Fibroblast of skin of right quadriceps (primary cell): ENCODE data around the gene ATP1B4.
A peak's percentile ranks its signal among the peaks of the same experiment; 100 is the strongest.
"Not testable (repeated sequence)": the region's sequence is repeated elsewhere in the genome, so short reads cannot be mapped to it uniquely, and the experiment has no call there.

ENCODE experiments used
- DNase-seq: peaks from one replicate; pipeline ENCODE4 v3.0.0-alpha.2; 2013

ATP1B4 gene

DNA sequence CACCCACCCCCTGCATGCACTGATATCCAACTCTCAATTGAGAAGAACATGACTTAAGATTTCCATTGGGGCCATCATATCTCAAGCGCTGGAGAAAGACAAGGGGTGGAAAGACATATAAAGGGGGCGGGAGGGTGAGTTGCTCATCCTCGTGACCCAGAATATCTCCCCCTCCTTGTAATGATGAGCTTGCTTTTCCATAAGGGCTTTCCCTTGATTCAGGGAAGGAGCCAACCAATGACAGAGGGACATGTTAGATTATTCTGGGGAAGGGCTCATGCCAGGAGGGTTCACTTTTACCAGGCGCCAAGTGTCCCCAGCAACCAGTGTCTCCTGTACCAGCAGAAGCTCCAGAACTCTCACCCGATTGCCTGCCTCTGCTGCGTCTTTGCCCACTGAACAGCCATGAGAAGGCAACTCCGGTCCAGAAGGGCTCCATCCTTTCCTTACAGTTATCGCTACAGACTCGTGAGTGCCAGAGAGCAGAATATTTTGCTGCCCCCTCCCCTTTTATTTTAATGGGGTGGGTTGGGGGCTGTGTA lies at the start of gene ATP1B4:
Gene ATP1B4 (plus strand): TSS at position 326 of the 542 bp plus-strand sequence. CDS start 80 bp downstream, at position 406.
- no peak for DNase-seq

DNA sequence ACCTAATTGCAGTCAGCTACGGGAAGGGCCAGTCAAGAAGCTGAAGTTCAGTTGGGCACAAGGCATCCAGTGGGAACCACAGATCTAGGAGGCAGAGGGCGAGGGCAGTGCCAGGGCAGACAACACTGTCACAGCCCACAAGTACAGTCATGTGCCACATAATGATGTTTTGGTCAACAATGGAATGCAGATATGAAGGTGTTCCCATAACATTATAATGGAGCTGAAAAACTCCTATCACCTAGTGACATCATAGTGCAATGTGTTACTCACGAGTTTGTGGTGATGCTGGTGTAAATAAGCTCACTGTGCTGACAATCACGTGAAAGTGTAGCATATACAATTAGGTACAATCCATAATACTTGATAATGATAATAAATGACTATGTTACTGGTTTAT lies 46.1 kb upstream of the ATP1B4 start:
- no peak for DNase-seq

DNA sequence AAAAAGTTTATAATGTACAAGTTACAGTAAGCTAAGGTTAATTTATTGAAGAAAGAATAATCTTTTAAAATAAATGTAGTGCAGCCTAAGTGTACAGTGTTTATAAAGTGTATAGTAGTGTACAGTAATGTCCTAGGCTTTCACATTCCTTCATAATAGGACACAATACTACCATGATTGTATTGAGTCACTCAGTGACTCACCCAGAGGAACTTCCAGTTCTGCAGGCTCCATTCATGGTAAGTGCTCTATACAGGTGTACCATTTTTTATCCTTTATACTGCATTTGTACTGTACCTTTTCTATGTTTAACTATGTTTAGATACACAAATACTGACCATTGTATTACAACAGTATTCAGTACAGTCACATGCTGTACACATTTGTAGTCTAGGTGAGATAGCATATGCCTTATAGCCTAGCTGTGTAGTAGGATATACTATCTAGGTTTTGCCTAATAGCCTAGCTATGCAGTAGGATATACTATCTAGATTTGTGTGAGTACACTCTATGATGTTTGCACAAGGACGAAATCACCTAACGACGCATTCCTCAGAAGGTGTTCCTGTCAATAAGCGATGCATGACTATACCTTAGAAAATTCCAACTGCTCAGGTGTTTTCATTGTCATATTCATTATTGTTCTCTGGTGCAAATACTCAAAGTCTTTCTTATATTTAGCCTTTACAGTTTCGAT lies 45.2 kb upstream of the ATP1B4 start:
- peak; percentile 14 for DNase-seq

GRCh38 chrX:120318411-120318810 lies 43.5 kb upstream of the ATP1B4 start:
- no peak for DNase-seq

GRCh38 chrX:120321520-120322281 lies 40.2 kb upstream of the ATP1B4 start:
- DNase-seq, result no peak

DNA sequence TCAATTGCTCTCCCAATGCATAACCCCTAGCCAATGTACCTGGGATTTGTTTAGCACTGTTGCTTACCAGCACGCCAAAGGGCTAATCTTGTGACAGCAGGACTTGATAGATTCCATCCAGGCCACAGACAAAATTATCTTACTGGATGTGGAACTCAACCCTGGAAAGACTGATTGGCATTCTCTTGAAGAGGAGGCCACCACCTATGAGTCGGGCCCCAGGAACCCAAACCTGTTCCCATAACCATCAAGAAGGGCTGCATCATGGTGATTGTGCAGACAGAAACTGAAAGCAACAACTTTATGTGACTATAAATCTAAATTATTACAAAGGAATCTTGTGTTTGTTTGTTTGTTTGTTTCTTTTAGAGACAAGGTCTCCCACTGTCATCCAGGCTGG lies 30.8 kb upstream of the ATP1B4 start:
- DNase-seq, result no peak

DNA sequence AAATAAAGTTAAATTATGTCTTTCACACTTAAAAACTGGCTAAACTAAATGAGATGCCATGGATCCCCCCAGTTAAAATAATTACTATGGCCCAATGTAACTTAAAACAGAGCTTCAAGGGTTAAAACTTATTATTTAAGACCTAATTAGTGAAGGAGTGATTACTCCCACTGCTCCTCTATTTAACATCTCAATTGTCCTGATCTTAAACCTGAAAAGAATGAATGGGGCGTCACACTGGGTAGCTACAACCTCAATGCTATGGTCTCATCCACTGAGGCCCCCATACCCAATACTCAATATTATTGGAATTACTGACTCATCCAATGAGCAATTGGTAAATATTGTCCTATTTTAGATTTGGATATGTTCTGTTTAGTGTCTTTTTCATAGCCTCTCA lies 29.5 kb upstream of the ATP1B4 start:
- DNase-seq, result no peak

GRCh38 chrX:120334151-120334550 lies 27.7 kb upstream of the ATP1B4 start:
- DNase-seq, result no peak

DNA sequence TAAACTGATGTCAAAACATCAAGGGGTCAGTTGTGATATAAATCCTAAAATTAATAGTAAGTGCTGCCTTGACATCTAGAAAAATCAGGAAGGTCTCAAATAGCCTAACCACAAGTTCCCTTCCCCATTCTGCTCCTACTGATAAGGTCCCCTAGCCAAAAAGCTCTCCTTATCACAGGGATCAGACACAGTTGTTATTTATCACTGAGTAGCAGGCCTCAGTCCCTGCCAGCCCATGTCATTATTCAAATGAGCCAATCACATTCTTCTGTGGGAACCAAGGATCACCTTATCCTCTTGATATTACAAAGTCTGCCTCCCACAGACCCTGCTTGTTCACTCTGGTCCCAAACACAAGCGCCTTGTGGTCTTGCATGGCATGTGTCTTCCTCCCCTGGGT lies 27.3 kb upstream of the ATP1B4 start:
- DNase-seq, result no peak

GRCh38 chrX:120335289-120335688 lies 26.6 kb upstream of the ATP1B4 start:
- DNase-seq, result no peak

DNA sequence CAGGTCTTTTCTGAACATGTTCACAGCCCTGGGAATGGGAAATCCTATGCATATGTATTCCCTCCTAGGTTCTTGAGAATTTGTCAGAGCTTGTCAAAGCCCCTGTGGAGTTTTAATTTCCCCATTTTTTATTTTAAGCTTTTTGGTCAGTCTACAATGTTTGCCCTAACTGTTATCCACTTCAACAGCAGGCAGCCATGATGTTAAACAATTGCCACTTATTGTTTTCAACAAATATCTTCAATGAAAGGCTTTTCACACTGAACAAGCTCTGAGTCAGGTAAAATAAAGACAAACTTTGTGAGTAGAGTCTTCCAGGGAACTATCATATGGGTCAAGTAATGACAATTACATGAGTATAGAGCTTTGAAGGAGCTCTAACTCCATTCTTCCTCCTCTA lies 25.0 kb upstream of the ATP1B4 start:
- DNase-seq, result no peak

GRCh38 chrX:120344566-120344965 lies 17.3 kb upstream of the ATP1B4 start:
- not testable (repeated sequence) for DNase-seq

GRCh38 chrX:120350450-120351138 lies 11.3 kb upstream of the ATP1B4 start:
- no peak for DNase-seq

DNA sequence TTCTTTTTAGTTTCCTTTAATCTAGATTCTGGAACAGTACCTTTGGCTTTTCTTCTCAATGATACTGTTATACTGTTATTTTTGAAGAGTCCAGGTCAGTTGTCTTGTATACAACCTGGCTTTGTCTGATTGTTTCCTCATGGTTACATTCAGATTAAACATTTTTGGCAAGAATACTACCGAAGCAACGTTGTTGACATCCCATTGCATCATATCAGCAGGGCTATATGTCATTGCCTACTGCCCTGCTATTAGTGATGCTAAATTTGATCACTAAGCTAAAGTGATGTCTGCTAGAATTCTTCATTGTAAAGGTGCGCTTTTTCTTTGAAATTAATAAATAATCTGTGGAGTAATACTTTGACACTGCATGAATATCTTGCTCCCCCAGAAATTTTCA lies 5.8 kb upstream of the ATP1B4 start:
- no peak for DNase-seq

- DNase-seq, result no peak
Measured at GRCh38 chrX:120357186-120357585, 4.7 kb upstream of the ATP1B4 start.

DNA sequence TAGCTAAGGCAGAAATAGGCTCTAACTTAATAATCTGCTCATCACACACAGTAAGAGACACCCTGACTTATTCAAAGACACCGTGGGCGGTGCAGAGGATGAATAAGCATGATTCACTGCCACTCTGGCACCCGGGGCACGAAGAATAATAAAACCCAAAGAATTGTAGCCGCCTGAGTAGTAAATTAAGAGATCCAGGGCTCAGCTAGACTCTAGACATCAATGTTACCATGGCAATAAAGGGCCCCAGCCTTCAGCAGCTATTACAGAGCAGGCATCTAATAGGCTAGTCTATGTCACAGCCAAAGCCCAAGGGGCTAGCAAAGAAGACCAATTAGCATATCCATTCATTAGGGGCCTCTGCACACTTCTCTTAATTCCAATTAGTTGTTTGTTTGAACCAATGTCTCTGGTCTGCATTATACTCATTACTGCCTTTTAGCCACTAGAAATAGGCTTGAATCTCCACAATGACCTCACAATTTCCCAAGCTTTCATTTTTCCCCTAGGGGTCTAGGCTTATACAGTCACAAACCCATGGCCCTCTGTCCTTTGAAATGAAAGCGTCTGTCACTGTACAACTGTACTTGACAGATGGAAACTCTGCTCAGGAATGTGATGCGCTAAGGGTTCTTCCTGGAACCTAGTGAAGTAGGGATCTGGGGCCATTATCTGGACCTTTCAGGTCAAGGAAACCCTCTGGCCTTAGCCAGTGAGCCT lies 3.0 kb upstream of the ATP1B4 start:
- peak; percentile 31 for DNase-seq

DNA sequence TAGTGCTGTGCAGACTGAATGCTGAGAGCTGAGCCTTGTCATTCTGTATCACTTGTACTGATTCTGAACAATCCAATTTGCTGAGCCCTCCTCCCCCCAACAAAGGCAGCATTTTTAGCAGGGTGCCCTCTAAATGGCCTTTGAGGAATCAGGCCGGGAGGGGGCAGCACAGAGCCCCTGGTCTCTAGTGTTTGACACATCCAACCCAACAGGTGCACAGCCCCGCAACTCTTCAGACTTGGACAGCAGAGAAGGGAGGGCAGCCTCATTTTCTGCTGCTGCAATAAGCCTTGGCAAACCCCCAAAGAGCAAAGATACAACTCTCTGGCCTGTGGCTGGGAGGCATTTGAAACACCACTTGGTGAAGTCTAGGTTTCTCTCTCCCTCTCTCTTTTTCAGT lies 3.4 kb downstream of the ATP1B4 start:
- no peak for DNase-seq

DNA sequence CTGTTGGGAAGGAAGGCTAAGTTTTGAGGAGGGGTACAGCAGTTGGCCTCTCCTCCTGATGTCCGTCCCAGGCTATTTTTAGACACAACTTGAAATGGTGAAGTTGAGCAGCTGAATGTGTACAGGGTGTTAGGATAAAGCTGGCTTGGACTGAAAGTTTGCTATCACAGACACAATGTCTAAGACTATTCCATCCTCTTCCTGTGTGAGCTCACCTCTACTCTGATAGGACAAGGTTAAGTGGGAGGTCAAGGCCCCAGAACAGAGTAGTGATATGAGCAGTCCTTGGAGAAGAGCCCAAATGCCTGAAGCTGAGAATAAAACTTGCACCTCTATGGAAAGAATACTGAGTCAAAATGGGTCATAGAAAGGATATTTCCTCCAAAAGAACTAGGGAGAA lies 4.1 kb downstream of the ATP1B4 start:
- DNase-seq, result no peak

- no peak for DNase-seq
Measured at GRCh38 chrX:120366794-120367193, 4.9 kb downstream of the ATP1B4 start.

DNA sequence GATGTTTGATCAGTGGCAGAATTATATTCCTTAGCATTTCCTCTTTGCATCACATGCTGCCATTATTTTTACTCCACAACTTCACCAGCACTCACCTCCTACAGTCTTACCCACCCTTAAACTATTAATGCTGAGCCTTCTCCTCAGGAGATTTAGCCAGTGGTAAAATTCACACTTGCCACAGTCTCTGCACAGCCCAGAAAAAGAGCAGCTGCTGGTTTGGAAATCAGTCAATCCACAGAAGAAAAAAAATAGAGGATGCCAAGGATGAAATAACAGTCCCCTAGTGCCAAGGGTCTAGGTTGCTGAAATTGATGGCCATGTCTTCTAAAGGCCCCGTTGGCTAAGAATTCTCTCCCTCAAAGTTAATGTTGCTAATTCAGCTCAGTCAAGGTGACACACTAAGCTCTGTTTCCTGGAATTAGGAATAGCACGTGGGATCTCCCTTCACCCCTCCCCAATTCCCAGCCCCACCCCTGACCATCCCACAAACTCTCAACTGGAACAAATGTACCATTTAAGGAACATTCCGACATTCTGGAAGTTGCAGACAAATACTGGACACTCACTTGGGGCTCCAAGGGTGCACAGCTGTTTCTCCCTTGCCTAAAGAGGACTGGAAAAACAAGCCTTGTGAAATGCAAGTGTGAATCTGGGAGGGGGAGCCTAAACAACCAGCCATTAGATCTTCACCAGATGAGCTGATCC lies 5.7 kb downstream of the ATP1B4 start:
- no peak for DNase-seq

DNA sequence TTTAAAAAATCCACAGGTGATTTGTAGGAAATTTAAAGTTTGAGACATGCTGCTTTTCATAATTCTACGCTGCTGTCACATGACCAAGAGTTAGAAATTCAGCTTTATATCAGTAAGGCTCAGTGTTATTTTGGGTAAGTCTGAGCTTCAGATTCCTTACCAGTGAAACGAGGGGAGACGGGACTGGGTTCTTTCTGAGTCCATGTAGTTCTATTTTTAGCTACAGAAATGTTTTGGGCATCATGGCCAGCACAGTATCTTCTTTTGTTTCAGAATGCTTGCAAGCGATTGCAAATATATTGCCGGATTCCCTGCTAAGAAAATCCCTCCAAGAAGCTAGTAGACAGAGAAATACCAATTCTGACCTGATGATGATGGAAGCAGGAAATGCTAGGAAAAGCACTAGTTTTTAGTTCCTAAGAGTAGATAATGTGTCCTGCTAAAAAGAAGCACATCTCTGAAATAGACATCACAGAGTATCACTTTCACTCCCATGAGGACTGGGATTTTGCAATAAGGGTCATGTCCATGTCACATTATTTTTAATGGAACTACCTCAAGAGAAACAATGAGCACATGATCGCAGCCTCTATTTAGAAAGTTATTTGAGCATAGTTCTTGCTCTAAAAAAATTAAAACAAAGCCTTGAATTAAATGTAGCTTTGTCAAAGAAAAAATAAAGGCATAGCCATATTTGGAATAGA lies 10.9 kb downstream of the ATP1B4 start:
- DNase-seq, result no peak

DNA sequence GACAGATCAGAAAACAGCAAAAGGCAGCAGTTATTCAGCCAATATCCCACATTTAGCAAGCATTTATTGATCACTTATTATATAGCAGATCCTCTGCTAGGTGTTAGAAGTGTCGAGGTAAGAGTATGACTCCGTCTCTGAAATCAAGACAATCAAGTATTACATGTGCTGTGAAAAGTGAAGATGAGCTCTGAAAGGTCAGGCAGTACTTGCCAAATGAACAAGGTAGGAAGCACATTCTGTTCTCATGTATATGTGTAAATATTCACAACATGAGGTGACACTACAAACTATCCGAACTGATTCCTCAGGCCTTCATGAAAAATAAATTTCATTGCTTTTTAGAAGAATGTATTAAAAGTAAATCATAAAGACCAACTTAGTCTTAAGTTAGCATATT lies 15.3 kb downstream of the ATP1B4 start:
- no peak for DNase-seq
